K562 (cell line): Measurements from ENCODE around the gene ZBTB9. TPM values are rescaled to one million over a fixed set of nuclear protein-coding genes. Genes with fewer than 3 reads are reported as not detected.

Experiments used
- CCAR2 ChIP-seq: fragments of 200-400 bp; formaldehyde crosslinking; IDR thresholded peaks from 2 replicates; pipeline ENCODE4 v1.6.1; 2017; ENCODE audit warnings: mild to moderate bottlenecking, low read depth, low read length
- GTF2A2 ChIP-seq: IDR thresholded peaks from 2 replicates; pipeline ENCODE4 v1.6.1; 2016; ENCODE audit warnings: mild to moderate bottlenecking, missing genetic modification characterization, missing compliant biosample characterization
- HMG20B ChIP-seq: fragments of 250-450 bp; sonication (Bioruptor Pico); IDR thresholded peaks from 2 replicates; pipeline ENCODE4 v1.5.0; 2021; ENCODE audit warnings: mild to moderate bottlenecking
- MAFK ChIP-seq: IDR thresholded peaks from 2 replicates; pipeline ENCODE4 v1.6.1; 2011; ENCODE audit warnings: low read length, improper control_type of control experiment
- MED1 ChIP-seq: sonication (generic); formaldehyde crosslinking; IDR thresholded peaks from 2 replicates; pipeline ENCODE4 v1.8.1; 2023; ENCODE audit warnings: missing genetic modification reagents, borderline replicate concordance
- MEF2A ChIP-seq: IDR thresholded peaks from 2 replicates; pipeline ENCODE4 v1.6.1; 2011; ENCODE audit warnings: low read depth, mild to moderate bottlenecking, low read length, moderate library complexity; ENCODE audit not compliant: control insufficient read depth
- NCOA6 ChIP-seq: fragments of 450-650 bp; IDR thresholded peaks from 2 replicates; pipeline ENCODE4 v1.6.1; 2017; ENCODE audit warnings: mild to moderate bottlenecking
- NFRKB ChIP-seq: fragments of 450-650 bp; IDR thresholded peaks from 2 replicates; pipeline ENCODE4 v1.6.1; 2016; ENCODE audit warnings: low read depth
- PHTF2 ChIP-seq: fragments of 250-450 bp; sonication (Bioruptor Pico); IDR thresholded peaks from 2 replicates; pipeline ENCODE4 v1.5.0; 2021; ENCODE audit warnings: mild to moderate bottlenecking
- POLR2H ChIP-seq: IDR thresholded peaks from 2 replicates; pipeline ENCODE4 v1.6.1; 2016; ENCODE audit warnings: missing genetic modification characterization, low read depth, mild to moderate bottlenecking, control low read depth, missing compliant biosample characterization, moderate library complexity
- PTRF ChIP-seq: fragments of 450-650 bp; IDR thresholded peaks from 2 replicates; pipeline ENCODE4 v1.6.1; 2016; ENCODE audit warnings: mild to moderate bottlenecking, missing genetic modification characterization, missing compliant biosample characterization
- RBM14 ChIP-seq: fragments of 200-400 bp; formaldehyde crosslinking; IDR thresholded peaks from 2 replicates; pipeline ENCODE4 v1.6.1; 2018; ENCODE audit warnings: low read depth, mild to moderate bottlenecking, low read length, moderate library complexity, borderline replicate concordance; ENCODE audit not compliant: insufficient read depth
- TCF3 ChIP-seq: sonication (generic); formaldehyde crosslinking; IDR thresholded peaks from 2 replicates; pipeline ENCODE4 v1.4.0; 2020; ENCODE audit warnings: mild to moderate bottlenecking, missing genetic modification reagents
- ZFP36 ChIP-seq: fragments of 150-350 bp; IDR thresholded peaks from 2 replicates; pipeline ENCODE4 v1.6.1; 2018; ENCODE audit warnings: low read length, low read depth; ENCODE audit not compliant: partially characterized antibody
- ZNF140 ChIP-seq: fragments of 250-450 bp; sonication (Bioruptor Pico); IDR thresholded peaks from 2 replicates; pipeline ENCODE4 v1.8.0; 2021; ENCODE audit warnings: moderate library complexity, mild to moderate bottlenecking, inconsistent platforms
- polyA plus RNA-seq, 8 experiments: library from polyadenylated mRNA; depleted of rRNA in 4 of 8; stranded (reverse) in 5 of 8; unstranded in 3 of 8; fragments of >200 nt; fragmentation: Nextera tagmentation in 2 of 8; fragmentation: Illumina TruSeq in 1 of 8; extraction: Ambion mirVana in 2 of 8; extraction: Trizol in 1 of 8; gene quantifications; 2 replicates each; pipeline versions ENCODE4 v1.2.1 to v1.2.3, GENCODE V29; 2011 to 2014; ENCODE audit warnings: inconsistent platforms in 1 of 8, missing spikeins in 1 of 8
- total RNA-seq, 7 experiments: library from RNA; depleted of rRNA in 6 of 7; stranded (reverse); fragments of >200 nt in 6 of 7; fragmentation: Illumina TruSeq in 2 of 7; extraction: Trizol in 2 of 7; gene quantifications; 2 replicates each; pipeline versions ENCODE4 v1.2.1 to v1.2.3, GENCODE V29; 2011 to 2021; ENCODE audit warnings: low replicate concordance in 1 of 7
- TF ChIP-seq, protein P1 (sequence below): fragments of 250-450 bp; sonication (Bioruptor Pico); IDR thresholded peaks from 2 replicates; pipeline ENCODE4 v1.8.0; 2021; ENCODE audit warnings: moderate library complexity, mild to moderate bottlenecking, inconsistent platforms
- TF ChIP-seq, protein P2 (sequence below): sonication (generic); formaldehyde crosslinking; IDR thresholded peaks from 2 replicates; pipeline ENCODE4 v1.8.0; 2022; ENCODE audit warnings: mild to moderate bottlenecking, missing genetic modification reagents
- TF ChIP-seq, protein P3 (sequence below): fragments of 450-650 bp; IDR thresholded peaks from 2 replicates; pipeline ENCODE4 v1.6.1; 2016; ENCODE audit warnings: missing biosample characterization, missing genetic modification characterization
- TF ChIP-seq, protein P4 (sequence below): fragments of 450-650 bp; IDR thresholded peaks from 2 replicates; pipeline ENCODE4 v1.7.0; 2016; ENCODE audit warnings: borderline replicate concordance
- TF ChIP-seq, protein P5 (sequence below): sonication (generic); IDR thresholded peaks from 2 replicates; pipeline ENCODE4 v1.6.1; 2016
- TF ChIP-seq, protein P6 (sequence below): fragments of 250-450 bp; sonication (Bioruptor Pico); IDR thresholded peaks from 2 replicates; pipeline ENCODE4 v1.4.0; 2020; ENCODE audit warnings: mild to moderate bottlenecking, moderate library complexity, borderline replicate concordance

The ZBTB9 gene
- total and polyA plus RNA-seq, 9 of the 15 experiments (the other 6 are each of a cell fraction or from before 2014, with no cell fraction given), result 1.9 to 19.5 (median 10.4) TPM

DNA sequence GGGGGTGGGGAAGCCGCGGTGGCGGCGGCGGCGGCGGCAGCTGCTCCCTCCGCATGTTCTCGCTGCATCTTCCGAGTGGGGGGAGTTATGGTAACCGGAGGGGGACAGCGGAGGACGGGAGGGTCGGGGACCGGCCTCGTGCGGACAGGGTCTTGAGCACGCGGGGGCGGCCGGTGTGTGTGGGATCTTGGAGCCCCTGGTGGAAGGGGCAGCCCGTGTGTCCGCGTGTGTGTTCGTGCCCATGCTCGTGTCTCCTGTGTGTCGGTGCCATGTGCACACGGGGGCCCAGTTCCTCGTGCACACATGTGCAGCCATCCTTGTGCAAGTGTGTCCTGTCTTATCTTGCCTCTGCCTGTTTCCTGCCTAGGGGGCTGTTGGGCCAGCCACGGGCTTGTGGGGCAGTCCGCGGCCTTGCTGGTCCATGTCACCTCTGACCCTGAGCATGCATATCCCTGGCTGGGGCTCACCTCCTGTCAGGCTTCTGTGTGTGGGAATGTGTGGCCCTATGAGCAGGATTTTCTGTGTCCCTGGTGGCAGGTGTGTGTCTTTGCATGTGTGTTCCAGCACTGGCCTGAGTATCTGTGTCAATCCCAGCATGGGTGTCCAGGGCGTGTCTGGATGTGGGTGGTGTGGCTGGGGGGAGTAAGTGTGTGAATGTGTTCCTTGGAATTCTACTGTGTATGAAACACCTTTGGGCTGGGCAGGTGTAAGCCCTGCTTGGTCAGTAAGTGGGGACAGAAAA, 26.0 kb upstream of the ZBTB9 start (continued):
- TF ChIP-seq, protein P1, sequence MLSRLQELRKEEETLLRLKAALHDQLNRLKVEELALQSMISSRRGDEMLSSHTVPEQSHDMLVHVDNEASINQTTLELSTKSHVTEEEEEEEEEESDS (CRISPR knock-in tag), result no peak
- TF ChIP-seq RBM14 (no peak), MED1 (CRISPR knock-in tag) (no peak), NFRKB (peak; percentile 59; the same call in 1 of the 2 replicates), ZNF140 (CRISPR knock-in tag) (no peak), NCOA6 (no peak), HMG20B (no peak), GTF2A2 (no peak), POLR2H (tag) (no peak), MEF2A (no peak), MAFK (no peak), CCAR2 (no peak), PTRF (no peak), TCF3 (CRISPR knock-in tag) (peak; percentile 77), PHTF2 (CRISPR knock-in tag) (no peak), ZFP36 (no peak)
- TF ChIP-seq, protein P2, sequence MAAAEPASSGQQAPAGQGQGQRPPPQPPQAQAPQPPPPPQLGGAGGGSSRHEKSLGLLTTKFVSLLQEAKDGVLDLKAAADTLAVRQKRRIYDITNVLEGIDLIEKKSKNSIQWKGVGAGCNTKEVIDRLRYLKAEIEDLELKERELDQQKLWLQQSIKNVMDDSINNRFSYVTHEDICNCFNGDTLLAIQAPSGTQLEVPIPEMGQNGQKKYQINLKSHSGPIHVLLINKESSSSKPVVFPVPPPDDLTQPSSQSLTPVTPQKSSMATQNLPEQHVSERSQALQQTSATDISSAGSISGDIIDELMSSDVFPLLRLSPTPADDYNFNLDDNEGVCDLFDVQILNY (CRISPR knock-in tag), result peak; percentile 99; the same call in 1 of the 2 replicates
- TF ChIP-seq, protein P3, sequence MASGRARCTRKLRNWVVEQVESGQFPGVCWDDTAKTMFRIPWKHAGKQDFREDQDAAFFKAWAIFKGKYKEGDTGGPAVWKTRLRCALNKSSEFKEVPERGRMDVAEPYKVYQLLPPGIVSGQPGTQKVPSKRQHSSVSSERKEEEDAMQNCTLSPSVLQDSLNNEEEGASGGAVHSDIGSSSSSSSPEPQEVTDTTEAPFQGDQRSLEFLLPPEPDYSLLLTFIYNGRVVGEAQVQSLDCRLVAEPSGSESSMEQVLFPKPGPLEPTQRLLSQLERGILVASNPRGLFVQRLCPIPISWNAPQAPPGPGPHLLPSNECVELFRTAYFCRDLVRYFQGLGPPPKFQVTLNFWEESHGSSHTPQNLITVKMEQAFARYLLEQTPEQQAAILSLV (tag), result 0 out of 2 replicates have a peak, but pooled peaks have one; percentile 18
- TF ChIP-seq, protein P4, sequence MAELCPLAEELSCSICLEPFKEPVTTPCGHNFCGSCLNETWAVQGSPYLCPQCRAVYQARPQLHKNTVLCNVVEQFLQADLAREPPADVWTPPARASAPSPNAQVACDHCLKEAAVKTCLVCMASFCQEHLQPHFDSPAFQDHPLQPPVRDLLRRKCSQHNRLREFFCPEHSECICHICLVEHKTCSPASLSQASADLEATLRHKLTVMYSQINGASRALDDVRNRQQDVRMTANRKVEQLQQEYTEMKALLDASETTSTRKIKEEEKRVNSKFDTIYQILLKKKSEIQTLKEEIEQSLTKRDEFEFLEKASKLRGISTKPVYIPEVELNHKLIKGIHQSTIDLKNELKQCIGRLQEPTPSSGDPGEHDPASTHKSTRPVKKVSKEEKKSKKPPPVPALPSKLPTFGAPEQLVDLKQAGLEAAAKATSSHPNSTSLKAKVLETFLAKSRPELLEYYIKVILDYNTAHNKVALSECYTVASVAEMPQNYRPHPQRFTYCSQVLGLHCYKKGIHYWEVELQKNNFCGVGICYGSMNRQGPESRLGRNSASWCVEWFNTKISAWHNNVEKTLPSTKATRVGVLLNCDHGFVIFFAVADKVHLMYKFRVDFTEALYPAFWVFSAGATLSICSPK, result peak; percentile 74; the same call in 1 of the 2 replicates
- TF ChIP-seq, protein P5, sequence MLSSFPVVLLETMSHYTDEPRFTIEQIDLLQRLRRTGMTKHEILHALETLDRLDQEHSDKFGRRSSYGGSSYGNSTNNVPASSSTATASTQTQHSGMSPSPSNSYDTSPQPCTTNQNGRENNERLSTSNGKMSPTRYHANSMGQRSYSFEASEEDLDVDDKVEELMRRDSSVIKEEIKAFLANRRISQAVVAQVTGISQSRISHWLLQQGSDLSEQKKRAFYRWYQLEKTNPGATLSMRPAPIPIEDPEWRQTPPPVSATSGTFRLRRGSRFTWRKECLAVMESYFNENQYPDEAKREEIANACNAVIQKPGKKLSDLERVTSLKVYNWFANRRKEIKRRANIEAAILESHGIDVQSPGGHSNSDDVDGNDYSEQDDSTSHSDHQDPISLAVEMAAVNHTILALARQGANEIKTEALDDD, result no peak
- TF ChIP-seq, protein P6, sequence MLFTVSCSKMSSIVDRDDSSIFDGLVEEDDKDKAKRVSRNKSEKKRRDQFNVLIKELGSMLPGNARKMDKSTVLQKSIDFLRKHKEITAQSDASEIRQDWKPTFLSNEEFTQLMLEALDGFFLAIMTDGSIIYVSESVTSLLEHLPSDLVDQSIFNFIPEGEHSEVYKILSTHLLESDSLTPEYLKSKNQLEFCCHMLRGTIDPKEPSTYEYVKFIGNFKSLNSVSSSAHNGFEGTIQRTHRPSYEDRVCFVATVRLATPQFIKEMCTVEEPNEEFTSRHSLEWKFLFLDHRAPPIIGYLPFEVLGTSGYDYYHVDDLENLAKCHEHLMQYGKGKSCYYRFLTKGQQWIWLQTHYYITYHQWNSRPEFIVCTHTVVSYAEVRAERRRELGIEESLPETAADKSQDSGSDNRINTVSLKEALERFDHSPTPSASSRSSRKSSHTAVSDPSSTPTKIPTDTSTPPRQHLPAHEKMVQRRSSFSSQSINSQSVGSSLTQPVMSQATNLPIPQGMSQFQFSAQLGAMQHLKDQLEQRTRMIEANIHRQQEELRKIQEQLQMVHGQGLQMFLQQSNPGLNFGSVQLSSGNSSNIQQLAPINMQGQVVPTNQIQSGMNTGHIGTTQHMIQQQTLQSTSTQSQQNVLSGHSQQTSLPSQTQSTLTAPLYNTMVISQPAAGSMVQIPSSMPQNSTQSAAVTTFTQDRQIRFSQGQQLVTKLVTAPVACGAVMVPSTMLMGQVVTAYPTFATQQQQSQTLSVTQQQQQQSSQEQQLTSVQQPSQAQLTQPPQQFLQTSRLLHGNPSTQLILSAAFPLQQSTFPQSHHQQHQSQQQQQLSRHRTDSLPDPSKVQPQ (CRISPR knock-in tag), result 0 out of 2 replicates have a peak, but pooled peaks have one; percentile 28
